ENCODE measurements around the gene RAI1.

- TF ChIP-seq ZNF565 (CRISPR knock-in tag; conservative IDR thresholded peaks at IDR 0.05; ENCODE audit: low read depth) = no peak
- TF ChIP-seq CSRNP3 (CRISPR knock-in tag; IDR thresholded peaks at IDR 0.05) = no peak
- no peak for TF ChIP-seq PPARA (CRISPR knock-in tag; IDR thresholded peaks at IDR 0.05; ENCODE audit: borderline replicate concordance)
- no peak for TF ChIP-seq RARB (CRISPR knock-in tag; IDR thresholded peaks at IDR 0.05)
- no peak for TF ChIP-seq ESRRG (CRISPR knock-in tag; IDR thresholded peaks at IDR 0.05)
- TF ChIP-seq ZC3H10 (CRISPR knock-in tag; IDR thresholded peaks at IDR 0.05) = no peak
- no peak for TF ChIP-seq BACH2 (CRISPR knock-in tag; IDR thresholded peaks at IDR 0.05; ENCODE audit: borderline replicate concordance)
- no peak for TF ChIP-seq CREB5 (CRISPR knock-in tag; IDR thresholded peaks at IDR 0.05; ENCODE audit: low read depth)
- TF ChIP-seq PATZ1 (CRISPR knock-in tag; IDR thresholded peaks at IDR 0.05; ENCODE audit: borderline replicate concordance) = no peak
- TF ChIP-seq ZNF70 (CRISPR knock-in tag; IDR thresholded peaks at IDR 0.05) = no peak
- TF ChIP-seq TSHZ2 (CRISPR knock-in tag; IDR thresholded peaks at IDR 0.05) = no peak
- no peak for TF ChIP-seq ARNTL (CRISPR knock-in tag; IDR thresholded peaks at IDR 0.05; ENCODE audit: borderline replicate concordance, low read depth)
- TF ChIP-seq TOX (CRISPR knock-in tag; IDR thresholded peaks at IDR 0.05; ENCODE audit: borderline replicate concordance) = no peak
- no peak for TF ChIP-seq OSR1 (CRISPR knock-in tag; IDR thresholded peaks at IDR 0.05)
These were observed 5.2 kb upstream of the RAI1 start for GRCh38 chr17:17675925-17676534.

All from SK-N-SH treated with all-trans-retinoic acid at 6 μM for 48 hours (cell line).